HuH-7.5 (cell line): ENCODE measurements around the gene SLC27A3.
"Not testable (repeated sequence)": the region's sequence is repeated elsewhere in the genome, so short reads cannot be mapped to it uniquely, and the experiment has no call there.

Experiments
- DNase-seq: peaks from one replicate; pipeline ENCODE4 v3.0.0; 2011; ENCODE audit warnings: low spot score

SLC27A3 gene

GRCh38 chr1:153763365-153764225 is 11.6 kb upstream of the SLC27A3 start:
- no peak for DNase-seq

- DNase-seq = no peak
These were observed 10.9 kb upstream of the SLC27A3 start for GRCh38 chr1:153764310-153764709.

- not testable (repeated sequence) for DNase-seq
These were observed 8.5 kb upstream of the SLC27A3 start for GRCh38 chr1:153766663-153767062.

GRCh38 chr1:153767519-153767918 is 7.7 kb upstream of the SLC27A3 start:
- no peak for DNase-seq

GRCh38 chr1:153768316-153769181 is 6.7 kb upstream of the SLC27A3 start:
- DNase-seq = peak; percentile 73

- no peak for DNase-seq
These were observed 6.0 kb upstream of the SLC27A3 start for GRCh38 chr1:153769221-153769620.

- DNase-seq = no peak
These were observed 4.4 kb upstream of the SLC27A3 start for GRCh38 chr1:153770797-153771196.

- no peak for DNase-seq
These were observed 3.9 kb upstream of the SLC27A3 start for GRCh38 chr1:153771261-153771660.

- no peak for DNase-seq
These were observed 3.2 kb upstream of the SLC27A3 start for GRCh38 chr1:153771841-153772593.

- no peak for DNase-seq
These were observed 1.9 kb upstream of the SLC27A3 start for GRCh38 chr1:153773096-153773921.

GRCh38 chr1:153774026-153774595 is 1.1 kb upstream of the SLC27A3 start:
- no peak for DNase-seq

- peak; percentile 81 for DNase-seq
These were observed 486 bp downstream of the SLC27A3 start for GRCh38 chr1:153775458-153776327.

GRCh38 chr1:153776352-153776751 is 1.1 kb downstream of the SLC27A3 start:
- no peak for DNase-seq

GRCh38 chr1:153776845-153777370 is 1.7 kb downstream of the SLC27A3 start:
- DNase-seq = no peak

GRCh38 chr1:153777648-153778047 is 2.4 kb downstream of the SLC27A3 start:
- no peak for DNase-seq

GRCh38 chr1:153778051-153778823 is 3.0 kb downstream of the SLC27A3 start:
- no peak for DNase-seq

GRCh38 chr1:153778824-153779519 is 3.8 kb downstream of the SLC27A3 start:
- DNase-seq = no peak

- DNase-seq = no peak
These were observed 4.8 kb downstream of the SLC27A3 start for GRCh38 chr1:153779781-153780541.
